NCI-H146 treated with DMSO at 0.1 percent for 48 hours (cell line): ENCODE measurements around the gene MAP2K6.

Source experiments
- DNase-seq: peaks from one replicate; lab custom pipeline; 2025; ENCODE audit not compliant: unreplicated experiment; lab: John Stamatoyannopoulos, UW

The MAP2K6 gene

DNA sequence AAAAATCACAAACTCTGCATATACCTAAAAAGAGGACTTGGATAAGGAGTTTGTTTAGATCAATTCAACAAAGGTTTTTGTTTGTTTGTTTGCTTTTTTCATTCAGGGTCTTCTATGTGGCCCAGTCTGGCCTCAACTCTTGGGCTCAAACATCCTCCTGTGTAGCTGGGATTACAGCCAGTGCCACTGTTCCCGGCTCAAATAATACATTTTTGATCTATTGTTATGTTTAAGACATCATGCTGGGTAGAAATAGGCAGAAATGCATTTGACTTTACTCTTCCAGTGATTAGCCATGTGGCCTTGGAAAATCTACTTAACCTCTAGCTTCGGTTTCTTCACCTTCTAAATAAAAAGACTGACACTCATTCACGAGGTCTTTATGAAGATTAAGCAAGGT, 11.5 kb downstream of the MAP2K6 start:
- no peak for DNase-seq

DNA sequence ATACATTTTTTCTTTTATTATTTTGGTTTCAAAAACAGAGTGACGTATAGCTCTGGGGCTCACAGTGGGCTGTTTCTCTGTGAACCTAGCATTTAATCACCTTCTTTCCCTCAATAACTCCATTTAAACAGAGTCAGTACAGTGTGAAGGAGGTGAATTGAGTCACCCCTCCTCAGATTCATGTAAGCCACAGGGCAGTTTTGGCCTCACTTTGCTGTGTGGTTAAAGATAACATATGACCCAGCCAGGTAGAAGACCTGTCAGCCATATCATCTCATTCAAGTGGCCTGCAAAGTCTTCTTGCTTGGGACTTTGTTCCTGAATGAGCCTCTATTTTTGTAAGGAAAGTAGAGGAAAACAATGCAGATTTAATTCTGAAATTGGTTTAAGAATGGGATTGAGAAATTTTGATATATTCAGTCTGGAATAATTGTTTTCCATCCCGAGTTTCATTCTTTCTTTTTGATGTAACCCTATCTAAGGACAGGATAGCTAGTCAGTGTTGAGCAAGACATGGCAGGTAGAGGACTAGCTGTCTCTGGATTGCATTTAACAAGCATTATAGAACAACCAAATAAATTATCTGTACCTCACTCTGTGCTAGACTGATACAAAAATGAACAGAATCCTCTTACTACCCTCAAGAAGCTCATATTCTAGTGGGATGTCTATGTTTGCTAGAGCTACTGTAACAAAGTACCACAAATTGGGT, 13.1 kb downstream of the MAP2K6 start:
- DNase-seq: no peak

DNA sequence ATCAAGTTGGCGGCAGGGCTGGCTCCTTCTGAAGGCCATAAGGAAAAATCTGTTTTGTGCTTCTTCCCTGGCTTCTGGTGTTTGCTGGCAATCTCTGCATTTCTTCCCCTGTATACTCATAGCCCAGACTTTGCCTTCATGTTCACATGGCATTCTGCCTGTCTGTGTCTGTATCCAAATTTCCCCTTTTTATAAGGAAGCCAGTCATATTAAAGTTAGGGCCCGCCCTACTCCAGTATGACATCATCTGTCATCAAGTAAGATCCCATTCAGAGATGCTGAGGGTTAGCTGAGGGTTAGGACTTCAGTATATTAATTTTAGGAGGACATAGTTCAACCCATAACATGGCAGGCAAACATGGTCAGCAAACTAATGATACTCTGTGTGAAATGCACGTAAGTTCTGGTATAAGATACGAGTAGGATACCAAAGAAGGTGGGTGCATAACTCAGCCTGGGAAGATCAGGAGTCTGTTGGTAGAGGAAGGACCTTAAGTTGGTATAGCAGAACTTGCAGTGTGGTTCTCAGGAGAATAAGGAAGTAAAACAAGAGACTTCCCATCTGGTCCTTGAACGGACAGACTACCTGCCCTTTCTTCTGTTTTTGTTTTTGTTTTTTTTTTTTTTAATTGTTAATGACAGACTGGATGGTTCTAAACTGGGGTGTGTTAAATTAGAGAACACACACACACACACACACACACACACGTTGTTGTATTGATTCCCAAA, 13.9 kb downstream of the MAP2K6 start:
- no peak for DNase-seq

DNA sequence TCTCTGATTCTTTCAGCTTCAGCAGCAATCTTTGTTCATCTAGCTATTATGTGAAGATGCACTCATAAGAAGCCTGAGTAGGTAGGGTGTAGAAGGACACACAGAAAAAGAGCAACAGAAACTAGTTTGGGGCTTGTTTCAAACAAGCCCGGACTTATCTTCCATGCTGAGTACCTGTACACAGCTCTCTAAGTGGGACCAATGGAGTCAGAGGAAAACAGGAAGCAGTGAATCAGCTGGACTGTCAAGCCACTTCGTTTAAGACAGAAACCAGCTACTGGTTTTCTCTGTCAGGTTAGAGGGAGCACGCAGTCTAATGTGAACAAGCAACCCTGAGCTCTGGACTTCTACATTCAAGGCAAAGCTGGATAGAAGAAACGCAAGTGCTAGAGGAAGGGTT, 16.0 kb downstream of the MAP2K6 start:
- no peak for DNase-seq

- DNase-seq: no peak
Observed at GRCh38 chr17:69431835-69432234, 17.3 kb downstream of the MAP2K6 start.

DNA sequence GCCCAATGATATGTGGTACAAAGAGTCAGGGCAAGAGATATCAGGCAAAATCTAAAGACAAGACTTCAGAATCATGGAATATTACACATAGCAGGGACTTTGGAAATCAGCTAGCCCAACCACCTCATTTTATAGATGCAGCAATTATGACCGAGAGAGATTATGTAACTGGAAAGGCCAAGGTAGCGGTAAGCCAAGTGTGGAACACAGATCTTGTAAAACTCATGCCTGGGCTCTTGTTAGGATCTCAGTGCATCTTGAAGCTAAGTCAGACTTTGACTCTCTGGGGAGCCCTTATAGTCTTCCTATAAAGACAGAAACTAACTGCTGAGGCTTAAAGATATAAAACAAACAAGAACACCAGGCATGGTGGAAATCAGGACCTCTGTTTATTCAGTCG, 18.6 kb downstream of the MAP2K6 start:
- DNase-seq: no peak

DNA sequence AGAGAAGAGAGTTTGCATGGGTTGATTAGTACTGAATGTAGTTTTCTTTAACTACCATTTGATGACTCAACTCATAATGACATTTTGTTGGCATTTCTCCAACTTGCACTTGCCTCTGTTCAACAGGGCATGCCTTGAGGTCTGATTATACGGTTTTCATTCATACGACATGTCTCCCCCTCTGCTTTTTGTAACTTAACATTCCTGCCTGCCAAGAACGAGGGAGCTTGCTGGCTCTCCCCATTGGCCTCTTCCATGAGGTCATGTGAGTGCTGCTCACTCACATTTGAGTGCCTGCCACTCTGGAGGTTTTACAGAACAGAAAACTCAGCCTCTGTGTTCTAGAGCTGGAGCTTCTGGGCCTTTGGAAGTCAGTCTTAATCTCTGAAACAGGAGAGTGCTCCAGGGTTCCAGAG, 19.7 kb downstream of the MAP2K6 start:
- no peak for DNase-seq

DNA sequence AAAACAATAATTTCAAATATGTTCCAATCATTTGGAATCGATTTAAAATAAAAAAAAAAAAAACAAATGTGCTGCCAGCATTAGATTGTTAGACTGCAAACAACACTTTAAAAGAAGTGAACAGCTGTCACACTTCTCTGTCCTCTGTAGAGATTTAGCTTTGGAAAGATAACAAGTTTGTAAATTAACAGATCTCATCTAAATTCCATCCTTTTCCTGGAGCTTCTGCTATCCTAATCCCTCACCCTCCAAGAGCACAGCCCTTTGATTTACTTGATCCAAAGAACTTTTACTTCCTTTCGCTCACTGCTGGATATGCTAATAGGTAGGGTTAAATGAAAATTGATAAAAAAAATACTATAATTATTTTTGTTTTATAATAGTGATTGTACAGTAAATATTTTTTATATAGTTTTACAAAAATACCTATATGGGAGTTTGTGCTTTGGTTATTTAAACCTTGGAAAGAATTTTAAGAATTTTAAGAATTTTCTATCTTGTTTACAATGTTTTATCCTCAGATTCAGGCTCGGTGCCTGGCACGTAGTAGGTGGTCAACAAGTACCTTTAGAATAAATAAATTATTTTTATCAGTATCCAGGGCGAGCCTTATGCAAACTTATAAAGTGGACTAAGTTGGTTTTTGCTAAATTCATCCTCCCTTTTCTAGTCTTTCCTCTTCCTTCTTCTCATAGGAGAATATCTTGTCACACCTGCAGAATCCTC, 21.6 kb downstream of the MAP2K6 start:
- DNase-seq: no peak

DNA sequence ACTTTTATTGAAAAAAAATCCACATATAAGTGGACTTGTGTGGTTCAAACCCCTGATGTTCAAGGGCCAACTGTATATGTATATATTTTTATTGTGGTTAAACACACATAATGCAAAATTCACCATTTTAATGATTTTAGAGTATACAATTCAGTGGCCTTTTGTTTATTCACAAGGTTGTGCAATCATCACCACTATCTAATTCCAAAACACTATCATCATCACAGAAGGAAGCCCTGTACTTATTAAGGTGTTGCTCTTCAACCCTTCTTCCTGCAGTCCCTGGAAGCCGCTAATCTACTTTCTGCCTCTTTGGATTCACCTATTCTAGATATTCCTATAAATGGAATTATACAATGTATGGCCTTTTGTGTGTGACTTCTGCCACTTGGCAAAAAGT, 23.0 kb downstream of the MAP2K6 start:
- no peak for DNase-seq

DNA sequence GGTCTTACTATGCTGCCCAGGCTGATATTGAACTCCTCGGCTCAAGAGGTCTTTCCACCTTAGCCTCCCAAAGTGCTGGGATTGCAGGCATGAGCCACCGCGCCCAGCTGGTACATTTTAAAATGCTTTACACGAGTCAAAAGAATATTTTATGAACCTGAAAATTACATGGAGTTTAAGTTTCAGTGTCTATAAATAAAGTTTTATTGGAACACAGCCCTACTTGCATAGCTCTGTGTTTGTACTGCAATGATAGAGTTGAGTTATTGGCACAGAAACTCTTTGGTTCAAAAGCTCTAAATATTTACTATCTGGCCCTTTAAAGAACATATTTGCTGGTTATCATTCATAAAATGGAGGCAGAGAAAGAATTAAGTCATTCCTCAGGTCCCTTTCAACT, 24.3 kb downstream of the MAP2K6 start:
- no peak for DNase-seq

GRCh38 chr17:69441179-69441578, 26.7 kb downstream of the MAP2K6 start:
- DNase-seq: no peak

DNA sequence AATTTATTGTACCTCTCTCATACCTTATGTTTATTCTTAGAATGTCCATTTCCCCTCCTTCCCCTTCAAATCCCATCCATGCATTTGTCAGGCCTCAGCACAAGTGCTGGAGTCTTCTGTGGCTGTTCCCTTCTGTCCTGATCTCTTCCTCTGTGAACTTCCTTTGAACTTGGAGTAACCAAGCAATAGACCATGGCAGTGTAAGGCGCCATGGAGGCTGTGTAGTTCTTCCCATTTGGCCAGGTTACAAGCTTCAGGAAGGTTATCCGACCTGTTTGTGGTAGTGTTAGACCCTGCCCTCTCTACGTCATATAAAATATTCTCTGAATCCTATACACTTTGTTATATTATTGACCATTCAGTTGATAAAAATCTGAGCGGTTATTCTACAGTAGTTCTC, 28.6 kb downstream of the MAP2K6 start:
- DNase-seq: no peak

DNA sequence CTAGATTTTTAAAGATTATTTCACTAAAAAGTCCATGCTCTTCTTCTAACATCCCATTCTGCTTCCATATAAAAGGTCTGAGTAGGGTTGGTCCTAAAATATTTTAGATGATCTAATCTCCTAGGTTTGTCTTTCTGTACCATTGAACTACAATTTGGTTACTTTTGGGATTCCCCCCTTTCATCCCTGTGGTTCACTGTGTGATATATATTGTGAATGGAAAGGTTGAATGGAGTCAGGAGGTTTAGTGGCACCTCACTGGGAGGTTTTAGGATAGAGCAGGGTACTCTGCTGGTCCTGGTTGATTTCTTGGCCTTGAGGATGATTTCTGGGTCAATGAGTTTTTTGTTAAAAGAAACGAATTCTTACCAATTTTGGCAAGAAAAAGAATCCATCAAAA, 29.5 kb downstream of the MAP2K6 start:
- DNase-seq: no peak

DNA sequence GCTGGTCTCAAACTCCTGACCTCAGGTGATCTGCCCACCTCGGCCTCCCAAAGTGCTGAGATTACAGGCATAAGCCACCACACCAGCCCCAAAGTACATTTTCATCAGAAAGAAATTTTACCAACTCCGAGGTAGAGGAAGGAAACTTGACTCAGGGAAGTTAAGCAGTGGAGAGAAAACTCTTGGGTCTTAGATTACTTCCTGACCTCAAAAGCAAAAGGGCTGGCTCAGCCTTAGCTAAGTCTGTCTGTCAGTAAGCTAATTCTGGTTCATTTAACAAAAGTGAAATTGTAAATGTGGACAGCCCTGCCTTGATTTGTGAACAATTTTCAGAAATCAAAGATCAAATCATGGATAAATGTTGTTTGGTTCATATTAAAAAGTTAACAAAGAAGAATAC, 30.6 kb downstream of the MAP2K6 start:
- no peak for DNase-seq

DNA sequence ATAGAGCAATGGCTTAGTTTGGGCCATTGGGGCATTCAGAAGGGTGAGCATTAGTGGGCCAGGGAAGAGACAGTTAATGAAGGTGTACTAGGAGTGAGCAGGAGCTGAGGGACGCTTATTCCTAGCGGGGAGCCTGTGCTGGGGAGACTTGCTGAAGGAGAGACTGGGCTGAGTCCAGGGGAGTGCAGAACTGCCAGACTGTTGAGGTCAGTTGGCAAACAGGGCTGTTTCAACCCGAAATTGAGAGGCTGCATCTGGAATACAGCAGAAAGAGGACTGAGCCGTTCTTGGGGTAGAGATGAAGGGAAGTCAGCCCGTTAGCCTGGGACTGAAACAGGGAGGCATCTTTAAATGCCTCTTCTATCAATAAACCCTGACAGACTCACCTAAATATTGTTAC, 33.2 kb downstream of the MAP2K6 start:
- DNase-seq: no peak

- no peak for DNase-seq
Observed at GRCh38 chr17:69448431-69449102, 34.1 kb downstream of the MAP2K6 start.

- no peak for DNase-seq
Observed at GRCh38 chr17:69450131-69450530, 35.6 kb downstream of the MAP2K6 start.

GRCh38 chr17:69450918-69451317, 36.4 kb downstream of the MAP2K6 start:
- no peak for DNase-seq

GRCh38 chr17:69451416-69452394, 37.2 kb downstream of the MAP2K6 start:
- no peak for DNase-seq

- no peak for DNase-seq
Observed at GRCh38 chr17:69452664-69453260, 38.3 kb downstream of the MAP2K6 start.
